ENCODE results near the gene PDP2.

The PDP2 gene

DNA sequence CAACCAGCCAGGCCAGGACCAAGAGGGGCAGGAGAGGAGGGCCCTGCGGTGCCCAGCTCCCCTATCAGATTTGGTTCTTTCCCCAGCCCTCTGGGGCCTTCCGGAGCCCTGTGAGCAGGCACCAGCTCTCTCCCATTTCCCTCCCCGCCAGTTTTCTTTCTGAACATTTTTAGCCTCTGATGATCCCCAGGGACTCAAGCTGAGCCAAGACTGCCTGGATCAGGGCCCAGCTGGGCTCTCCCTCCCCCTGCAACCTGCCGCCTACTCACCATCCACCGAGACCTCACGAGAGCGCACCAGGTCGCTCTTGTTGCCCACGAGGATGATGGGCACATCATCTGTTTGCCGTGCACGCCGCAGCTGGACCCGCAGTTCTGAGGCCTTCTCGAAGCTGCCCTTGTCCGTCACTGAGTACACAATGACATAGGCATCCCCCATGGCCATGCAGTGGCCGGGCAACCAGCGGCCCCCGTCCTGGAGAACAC, 43.0 kb downstream of the PDP2 start:
- peak; percentile 69 for DNase-seq (ENCODE audit: low read depth)

DNA sequence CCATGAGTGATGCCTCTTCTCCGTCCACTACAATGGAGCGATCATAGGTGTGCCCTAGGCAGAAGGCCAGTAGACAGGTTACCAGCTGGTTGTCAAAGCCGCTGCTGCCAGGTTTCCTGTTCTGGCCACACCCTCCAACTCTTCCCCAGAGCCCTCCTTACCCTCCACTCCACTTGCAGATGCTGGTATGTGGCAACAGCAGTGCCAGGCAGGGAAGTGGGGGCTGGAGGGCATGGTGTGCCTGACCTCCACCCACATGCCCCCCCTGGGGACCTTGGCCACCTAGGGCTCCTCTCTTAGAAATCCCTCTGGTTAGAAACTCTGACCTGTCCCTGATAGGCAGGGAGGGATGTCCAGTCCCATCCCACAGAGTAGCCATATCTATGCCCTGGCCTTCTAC, 43.6 kb downstream of the PDP2 start:
- no peak for TF ChIP-seq CTCF (IDR thresholded peaks at IDR 0.05; ENCODE audit: low read length, missing control alignments)
- H3K4me3 ChIP-seq (replicated peaks; ENCODE audit: low read depth, low read length) = no peak overlapping the region
- no peak for DNase-seq (ENCODE audit: low read depth)

More for the DNA sequence above, 43.0 kb downstream of the PDP2 start:
- no peak for TF ChIP-seq CTCF (IDR thresholded peaks at IDR 0.05; ENCODE audit: low read length, missing control alignments)
- no peak overlapping the region for H3K4me3 ChIP-seq (replicated peaks; ENCODE audit: low read depth, low read length)

- no peak for TF ChIP-seq CTCF (IDR thresholded peaks at IDR 0.05; ENCODE audit: low read length, missing control alignments)
- peak overlapping the region; percentile 30 for H3K4me3 ChIP-seq (replicated peaks; ENCODE audit: low read depth, low read length)
- no peak for DNase-seq (ENCODE audit: low read depth)
Observed at GRCh38 chr16:66924527-66925321, 44.4 kb downstream of the PDP2 start.

GRCh38 chr16:66925322-66925840, 45.1 kb downstream of the PDP2 start, which contains the start of gene RRAD:
Gene RRAD, minus strand, starts transcription at chr16:66925535. Its CDS starts 356 bp downstream, at chr16:66925179.
- H3K4me3 ChIP-seq (replicated peaks; ENCODE audit: low read depth, low read length) = peak within 1 kb of the TSS; percentile 30
- no peak for TF ChIP-seq CTCF (IDR thresholded peaks at IDR 0.05; ENCODE audit: low read length, missing control alignments)
- peak; percentile 36 for DNase-seq (ENCODE audit: low read depth)

GRCh38 chr16:66926171-66926947, 46.0 kb downstream of the PDP2 start:
- no peak for DNase-seq (ENCODE audit: low read depth)
- no peak overlapping the region for H3K4me3 ChIP-seq (replicated peaks; ENCODE audit: low read depth, low read length)
- no peak for TF ChIP-seq CTCF (IDR thresholded peaks at IDR 0.05; ENCODE audit: low read length, missing control alignments)

DNA sequence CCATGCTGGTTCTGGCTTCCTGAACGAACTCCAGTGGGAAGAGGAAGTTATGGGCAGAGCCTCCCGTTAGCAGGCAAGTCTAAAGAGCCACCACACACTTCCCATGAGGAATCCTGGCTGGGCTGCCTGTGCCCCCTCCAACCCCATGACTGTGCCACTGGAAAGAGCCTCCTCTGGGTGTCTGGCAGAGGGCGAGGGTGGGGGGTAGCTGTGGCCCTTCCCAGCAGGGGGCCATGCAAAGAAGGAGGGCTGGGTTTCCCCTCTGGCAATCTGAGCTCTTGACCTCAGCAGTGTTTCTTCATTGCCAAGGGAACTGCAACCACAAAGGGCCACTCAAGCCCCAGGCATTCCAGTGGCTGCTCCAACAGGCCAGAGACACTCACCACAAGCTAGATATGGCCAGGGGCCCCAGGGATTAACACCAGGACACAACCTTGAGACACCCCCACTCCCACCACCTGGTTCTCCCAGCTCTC, 46.7 kb downstream of the PDP2 start:
- peak; percentile 83 for DNase-seq (ENCODE audit: low read depth)
- no peak for TF ChIP-seq CTCF (IDR thresholded peaks at IDR 0.05; ENCODE audit: low read length, missing control alignments)
- no peak overlapping the region for H3K4me3 ChIP-seq (replicated peaks; ENCODE audit: low read depth, low read length)
